Activated CD4-positive, alpha-beta T cell treated with anti-CD3 and anti-CD28 coated beads for 4 hours (primary cell): Measurements from ENCODE around the gene BLCAP.
A peak's percentile ranks its signal among the peaks of the same experiment; 100 is the strongest.
"Not testable (repeated sequence)": the region's sequence is repeated elsewhere in the genome, so short reads cannot be mapped to it uniquely, and the experiment has no call there.

Source experiments
- DNase-seq, 2 donors: peaks; one replicate each; pipeline ENCODE4 v3.0.0-alpha.2; 2020

BLCAP gene, protein sequence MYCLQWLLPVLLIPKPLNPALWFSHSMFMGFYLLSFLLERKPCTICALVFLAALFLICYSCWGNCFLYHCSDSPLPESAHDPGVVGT

DNA sequence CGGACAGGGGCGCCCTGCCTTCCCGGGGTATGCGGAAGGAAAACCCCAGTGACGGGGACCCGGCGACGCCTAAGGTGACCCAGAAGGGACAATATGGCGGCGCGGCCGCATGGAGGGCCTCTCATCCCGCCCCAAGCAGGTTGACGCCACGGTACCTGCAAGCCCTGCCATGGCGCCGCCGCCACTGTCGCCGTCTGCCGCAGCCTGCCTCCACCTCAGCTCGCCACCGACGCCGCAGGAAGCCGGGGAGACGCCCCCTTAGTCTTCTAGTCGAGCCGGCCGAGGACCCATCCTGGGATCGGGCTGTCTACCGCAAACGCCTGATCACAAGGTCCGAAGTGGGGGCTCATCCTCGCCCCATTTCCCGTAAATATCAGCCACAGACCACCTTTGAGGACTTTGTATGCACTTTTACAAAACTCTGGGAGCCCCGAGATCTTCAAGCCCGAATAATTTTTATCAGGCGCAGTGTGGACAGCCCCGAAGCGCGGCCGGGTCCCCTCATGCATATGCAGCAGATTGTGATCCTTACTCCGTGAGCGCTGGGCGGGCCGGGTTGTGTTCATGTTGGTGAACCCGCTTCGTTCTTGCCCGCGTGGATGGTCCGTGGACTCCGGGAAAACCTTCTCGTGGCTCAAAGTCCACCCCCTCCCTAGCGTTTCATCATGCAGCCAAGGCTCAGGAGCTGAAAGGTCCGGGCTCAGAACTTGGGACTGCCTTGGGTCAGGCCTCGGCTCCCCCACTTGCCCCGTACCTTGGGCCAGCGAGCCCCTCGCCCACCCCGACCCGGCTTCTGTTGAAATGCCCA lies at the start of gene BLCAP:
BLCAP (minus strand) TSS at position 239 of the 808 bp plus-strand sequence. CDS start 8,702 bp downstream, outside the sequence.
- DNase-seq = peak; percentile 93 to 95

DNA sequence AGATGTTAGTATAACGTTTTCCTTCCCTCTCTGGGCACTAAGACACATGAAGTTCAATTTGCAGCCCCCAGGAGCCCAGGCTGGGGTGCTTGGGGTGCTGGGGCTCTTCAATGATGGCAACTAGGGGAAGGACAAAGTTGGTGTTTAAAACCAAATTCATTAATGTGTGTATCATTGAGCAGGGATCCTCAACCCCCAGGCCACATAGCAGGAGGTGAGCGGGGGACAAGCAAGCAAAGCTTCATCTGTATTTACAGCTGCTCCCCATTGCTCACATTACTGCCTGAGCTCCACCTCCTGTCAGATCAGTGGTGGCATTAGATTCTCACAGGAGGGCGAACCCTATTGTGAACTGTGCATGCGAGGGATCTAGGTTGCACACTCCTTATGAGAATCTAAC lies 49.8 kb upstream of the BLCAP start:
- not testable (repeated sequence) for DNase-seq

DNA sequence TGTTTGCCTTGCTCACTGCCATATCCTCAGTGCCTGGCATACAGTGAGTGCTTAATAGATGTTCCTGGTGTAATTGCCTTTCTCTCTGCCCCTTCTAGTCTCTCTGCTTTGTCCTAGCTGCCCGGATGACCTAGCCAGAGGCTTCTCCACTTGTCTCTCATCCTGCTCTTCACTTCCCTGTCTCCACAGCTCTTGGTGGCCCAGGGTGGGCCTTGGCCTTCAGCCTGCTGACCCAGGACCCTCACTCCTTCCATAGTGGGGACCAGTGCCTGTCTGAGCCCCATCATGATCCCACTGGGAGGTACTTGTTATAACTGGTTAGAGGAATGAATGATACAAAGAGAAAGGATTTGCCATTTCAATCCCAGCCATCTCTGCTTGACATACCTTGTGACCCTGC lies 49.2 kb upstream of the BLCAP start:
- DNase-seq = no peak

DNA sequence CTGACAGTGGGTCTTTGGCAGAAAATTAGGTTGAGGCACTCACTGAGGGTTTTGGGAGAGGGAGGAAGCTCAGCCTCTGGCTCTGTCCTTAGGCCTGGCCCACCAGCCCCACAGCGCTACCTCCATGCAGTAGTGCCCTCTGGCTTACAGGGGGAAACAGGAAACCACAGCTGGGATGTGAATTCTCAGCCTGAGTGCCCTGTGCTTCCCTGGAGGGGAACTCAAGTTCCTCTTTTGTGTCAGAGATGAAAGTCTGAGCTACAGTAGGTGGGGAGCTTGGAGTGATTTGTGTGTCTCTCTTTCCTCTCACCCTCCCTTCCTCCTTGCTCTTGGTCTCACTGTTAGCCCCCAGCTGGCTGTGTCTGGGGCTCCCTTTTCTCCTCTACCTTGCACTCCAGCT lies 48.2 kb upstream of the BLCAP start:
- DNase-seq = no peak

DNA sequence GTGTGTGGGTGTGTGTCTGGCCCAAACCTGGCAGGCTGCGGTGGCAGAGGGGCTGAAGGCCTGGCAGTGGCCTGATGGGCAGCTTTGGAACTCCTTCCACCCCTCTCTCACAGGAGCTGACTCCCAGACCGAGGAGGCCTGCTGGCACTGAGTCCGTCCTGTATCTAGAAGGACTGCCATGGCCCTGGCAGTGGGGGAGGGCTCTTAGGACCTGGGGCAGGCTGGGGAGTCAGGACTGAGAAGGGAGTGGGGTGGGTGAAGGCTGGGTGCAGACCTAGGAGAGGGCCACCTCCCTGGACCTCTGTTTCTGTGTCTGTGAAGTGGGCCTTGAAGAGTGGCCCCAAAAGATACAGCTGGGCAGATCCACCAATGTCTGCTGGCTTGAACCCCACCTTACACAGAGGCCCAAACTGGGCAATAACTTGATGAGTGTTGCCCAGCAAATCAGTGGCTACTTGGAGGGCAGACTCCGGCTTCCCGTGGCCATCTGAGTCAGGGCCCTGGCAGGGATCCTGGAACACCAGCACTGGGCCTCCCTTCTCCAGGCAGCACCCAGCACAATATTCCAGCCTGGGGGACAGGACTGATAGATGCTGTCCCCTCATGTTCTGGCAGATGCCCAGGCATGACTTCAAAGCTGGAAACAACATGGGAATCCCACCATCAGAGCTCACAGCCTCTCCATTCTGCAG lies 46.7 kb upstream of the BLCAP start:
- DNase-seq = no peak

DNA sequence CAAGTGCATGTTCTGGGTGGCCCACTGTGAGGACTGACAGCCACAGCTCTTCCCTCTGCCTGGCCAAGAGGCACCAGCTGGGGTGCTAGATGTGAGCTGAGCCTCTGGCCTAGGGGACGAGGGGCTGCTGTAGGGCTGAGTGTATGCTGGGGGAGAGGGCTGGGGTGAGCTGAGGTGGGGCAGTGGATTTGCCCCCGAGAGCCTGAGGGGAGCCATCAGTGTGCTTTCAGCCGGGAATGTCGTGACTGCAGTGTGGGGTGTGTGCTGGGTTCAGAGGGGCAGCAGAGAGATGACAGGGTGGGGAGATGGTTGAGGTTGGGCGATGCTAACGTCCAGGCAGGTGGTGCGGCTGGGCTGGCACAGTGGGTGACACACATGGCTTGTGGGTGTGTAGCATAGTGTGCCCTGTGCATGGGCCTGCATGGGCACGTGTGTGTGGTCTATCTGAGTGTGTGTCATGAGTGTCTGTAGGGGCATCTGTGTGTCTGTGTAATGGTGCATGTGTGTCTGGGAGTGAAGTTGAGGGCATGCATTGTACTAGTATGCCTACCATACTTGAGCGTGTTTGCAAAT lies 46.0 kb upstream of the BLCAP start:
- DNase-seq = no peak

DNA sequence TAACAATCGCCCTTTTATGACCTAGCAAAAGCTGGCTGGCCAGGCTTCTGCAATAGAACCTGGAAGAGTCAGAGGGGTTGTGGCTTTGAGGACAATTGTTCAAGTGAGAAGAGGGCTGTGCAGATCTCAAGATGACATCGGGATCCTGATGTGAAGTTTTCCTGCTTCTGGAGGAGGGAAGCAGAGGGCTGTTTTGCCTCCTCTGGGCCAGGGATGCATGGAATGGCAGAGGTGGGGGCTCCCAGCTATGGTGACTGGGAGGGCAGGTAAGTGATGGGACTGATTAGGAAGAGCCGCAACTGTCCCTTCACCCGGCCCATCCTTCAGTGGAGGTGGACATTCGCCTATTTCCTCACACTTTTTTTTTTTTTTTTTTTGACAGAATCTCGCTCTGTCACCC lies 43.4 kb upstream of the BLCAP start:
- DNase-seq = no peak

DNA sequence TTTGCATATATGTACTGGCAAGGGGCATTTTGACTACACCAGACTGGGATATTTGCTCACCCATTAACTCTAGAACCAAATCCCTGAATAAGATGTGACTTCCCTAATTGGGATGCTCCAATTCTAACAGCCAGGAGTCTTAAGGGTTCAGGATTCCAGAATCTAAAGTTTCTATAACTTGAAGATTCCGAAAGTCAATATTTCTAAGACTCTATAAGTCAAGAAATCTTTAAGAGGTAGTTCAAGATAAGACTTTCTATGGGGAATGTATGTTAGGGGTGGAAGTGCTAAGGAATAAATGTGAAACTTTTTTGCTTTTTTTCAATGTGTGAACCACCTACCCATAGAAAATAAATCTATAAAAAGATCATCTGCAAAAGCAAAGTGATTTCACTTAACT lies 42.7 kb upstream of the BLCAP start:
- DNase-seq = no peak

DNA sequence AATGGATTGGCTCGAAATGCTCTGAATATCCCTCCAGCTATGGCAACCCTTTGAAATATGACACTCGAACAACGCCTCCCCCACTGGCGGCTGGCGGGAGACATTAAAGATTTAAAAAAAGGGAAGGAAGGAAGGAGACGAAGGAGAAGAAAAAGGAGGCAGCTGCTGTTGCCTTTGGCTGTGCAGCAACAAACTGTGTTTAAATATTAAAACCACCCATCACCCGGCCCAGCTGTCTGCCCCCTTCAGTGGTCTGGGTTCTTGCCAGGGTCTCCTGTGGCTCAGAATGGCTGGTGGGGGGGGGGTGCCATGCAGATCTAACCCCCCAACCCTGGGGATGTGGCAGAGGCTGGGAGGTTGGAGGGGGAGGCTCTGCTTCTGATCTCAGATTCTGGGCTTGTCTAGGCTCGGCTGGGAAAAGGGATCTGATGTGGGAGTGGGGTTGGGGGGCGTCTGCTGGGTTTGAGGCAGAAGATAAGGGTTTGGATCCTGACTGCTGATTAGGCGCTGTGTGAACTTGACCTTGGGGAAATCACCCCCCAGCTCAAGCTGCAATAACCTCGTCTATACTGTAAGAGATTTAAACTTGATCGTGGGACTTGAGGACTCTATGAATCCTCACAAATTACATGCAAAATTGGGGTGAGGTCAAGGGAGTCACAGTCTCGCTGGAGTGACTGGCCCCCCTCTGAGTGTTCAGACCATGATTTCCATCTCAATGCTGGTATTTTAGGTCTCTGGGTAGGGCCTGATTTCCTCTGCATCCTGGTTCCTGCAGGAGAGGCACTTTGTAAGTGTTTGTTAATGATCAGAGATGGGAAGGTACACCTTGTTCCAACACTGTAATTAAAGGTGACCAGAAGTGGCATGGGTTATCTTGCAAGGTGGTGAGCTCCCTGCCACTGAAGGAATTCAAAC lies 40.3 kb upstream of the BLCAP start:
- no peak for DNase-seq

DNA sequence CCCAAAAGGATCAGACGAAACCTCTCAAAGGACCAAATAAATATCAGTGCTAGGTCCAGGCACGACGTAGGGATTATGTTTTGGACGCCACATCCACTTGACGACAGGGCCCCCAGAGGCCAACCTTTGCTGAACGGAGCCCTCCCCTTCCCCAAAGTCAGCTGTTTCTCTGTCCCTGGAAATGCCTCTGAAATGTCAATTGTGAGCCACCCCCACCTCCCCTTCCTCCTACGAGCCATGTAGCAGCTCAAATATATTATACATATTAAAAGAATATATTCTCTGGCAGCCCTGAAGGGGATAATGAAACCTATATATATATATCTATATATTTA lies 39.6 kb upstream of the BLCAP start:
- DNase-seq = no peak

DNA sequence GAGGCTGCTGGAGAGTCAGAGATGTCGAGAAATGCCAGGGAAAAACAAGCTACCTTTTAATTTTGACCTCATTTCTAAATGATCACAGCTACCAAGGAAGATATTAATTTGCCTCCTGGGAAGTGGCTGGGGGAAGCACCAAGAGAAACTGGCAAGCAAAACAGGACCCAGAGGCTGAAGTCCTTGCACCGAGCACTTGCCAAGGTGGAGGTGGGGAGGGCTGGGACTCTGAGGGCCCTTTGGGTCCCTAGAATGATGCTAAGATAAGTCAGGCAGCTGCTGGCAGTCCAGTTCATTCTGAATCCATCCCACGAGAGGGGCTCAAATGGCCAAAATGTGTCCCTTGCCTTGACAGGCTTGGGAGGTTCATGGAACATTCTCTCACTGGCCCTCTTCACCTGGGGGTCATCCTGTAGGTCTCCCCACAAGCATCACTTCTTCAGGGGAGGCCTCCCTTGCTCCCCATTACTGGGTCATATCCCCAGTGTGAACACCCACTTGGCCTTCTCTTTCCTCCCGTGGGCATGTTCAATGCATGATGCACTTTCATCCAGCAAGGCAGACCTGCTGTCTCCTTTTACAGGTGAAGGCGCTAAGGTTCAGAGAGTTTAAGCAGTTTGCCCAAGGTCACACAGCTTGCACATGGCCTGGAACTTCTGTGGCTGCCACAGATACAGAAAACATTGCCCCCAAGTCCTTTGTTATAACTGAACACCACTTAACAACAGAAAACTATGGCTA lies 39.1 kb upstream of the BLCAP start:
- no peak for DNase-seq

DNA sequence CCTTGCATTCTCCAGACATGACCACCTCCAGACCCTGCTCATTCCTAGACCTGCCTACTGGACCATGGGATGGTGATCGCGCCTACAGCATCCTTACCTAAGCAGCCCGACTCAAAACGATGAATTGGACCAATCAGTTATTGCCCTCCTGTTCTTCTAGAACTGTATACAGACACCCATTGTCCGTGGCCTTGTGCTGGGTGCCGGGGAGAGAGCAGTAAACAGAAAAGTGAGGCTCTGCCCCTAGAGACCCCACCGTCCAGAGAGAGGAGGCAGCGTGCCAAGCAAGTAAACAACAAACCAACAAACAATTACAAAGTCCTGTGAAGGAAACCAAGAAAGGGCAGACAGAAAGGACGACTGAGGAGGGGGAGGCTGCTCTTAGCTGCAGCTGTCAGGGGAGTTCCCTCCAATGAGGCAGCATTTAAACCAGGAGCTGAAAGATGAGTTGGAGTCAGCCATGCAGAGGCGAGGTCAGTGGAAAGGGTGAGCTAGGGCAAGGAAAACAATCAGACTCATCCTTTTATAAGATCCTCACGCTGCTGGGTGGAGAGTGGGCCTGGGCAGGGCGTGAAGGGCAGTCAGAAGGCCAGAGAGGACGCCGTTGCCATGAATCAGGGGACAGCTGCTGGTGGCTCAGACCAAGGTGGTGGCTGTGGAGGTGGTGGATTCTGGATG lies 37.6 kb upstream of the BLCAP start:
- DNase-seq = no peak

DNA sequence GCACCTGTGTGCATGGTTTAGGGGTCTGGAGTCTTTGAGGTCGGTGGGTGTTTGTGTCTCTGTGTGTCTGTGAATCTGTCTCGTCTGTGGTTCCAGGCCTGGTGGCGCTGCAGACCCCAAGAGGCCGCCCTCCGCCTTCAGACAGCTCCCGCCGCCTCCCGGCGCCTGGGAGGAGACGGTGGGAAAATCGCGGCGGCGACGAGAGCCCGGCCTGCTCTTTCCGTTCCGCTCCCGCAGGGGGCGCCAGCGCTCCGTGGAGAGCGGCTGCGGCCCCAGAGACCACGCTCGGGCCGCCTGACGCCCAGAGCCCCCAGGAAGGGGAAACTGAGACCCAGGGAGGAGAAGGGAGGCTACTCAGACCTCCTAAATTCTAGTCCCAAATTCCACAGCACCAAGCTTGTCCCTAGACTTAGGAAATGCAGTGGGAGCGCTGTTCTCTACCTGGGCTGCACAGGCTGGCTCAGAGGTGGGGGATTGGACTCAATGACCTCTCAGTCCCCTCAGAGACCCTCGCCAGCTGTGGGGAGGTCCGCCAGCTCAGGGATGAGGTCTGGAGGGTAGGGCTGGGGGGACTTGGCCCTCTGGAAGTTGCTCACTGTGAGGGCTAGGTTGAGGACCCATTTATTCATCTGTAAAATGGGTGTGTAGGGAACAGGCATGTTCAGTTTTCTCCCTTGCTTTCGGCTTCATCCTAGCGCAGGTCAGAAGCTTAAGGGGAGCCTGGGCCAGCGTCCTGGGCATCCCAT lies 36.9 kb upstream of the BLCAP start:
- peak in 1 of 2 donors; percentile 20 for DNase-seq

DNA sequence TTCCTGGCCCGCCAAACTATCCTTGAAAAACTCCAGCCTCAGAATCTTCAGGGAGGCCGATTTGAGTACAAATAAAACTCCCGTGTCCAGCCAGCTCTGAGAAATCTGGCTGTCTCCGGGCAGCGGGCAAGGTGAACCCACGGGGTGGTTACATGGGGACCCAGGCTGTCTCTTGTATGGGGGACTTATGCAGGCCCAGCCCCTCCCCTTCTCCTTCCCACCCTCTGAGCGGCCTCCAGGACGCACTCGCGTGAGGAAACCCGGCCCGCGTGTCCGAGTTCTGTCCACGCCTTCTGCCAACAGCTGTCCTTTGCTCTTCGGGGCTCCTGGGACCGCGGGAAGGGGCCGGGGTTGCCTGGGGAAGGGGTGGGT lies 36.3 kb upstream of the BLCAP start:
- no peak for DNase-seq

DNA sequence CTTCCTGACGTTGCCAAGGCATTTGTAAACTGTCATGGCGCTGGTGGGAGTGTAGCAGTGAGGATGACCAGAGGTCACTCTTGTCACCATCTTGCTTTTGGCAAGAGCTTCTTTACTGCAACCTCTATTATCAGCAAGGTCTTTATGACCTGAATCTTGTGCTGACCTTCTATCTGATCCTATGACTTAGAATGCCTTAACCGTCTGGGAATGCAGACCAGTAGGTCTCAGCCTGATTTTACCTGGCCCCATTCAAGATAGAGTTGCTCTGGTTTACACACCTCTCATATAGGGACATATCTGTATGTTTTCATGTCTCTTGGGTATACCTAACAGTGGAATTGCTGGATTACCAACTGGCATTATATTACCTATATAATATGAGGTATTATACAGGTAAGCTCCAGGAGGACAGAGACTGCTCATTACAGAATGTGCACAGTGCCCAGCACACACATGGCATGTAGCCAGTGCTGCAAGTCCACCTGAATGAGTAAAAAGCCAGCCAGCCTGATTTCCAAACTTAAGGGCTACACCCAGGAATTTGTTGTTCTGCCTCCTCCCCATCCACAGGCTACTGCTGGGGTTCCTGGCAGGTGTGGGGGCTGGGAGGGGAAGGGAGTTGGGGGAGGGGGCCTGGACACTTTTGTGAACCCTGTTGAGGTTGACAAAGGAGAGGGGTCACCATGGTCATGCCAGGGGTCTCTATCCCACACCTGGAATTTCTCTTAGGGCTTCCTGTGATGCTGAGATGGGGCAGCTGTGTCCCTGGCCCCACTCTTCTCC lies 35.2 kb upstream of the BLCAP start:
- DNase-seq = no peak

DNA sequence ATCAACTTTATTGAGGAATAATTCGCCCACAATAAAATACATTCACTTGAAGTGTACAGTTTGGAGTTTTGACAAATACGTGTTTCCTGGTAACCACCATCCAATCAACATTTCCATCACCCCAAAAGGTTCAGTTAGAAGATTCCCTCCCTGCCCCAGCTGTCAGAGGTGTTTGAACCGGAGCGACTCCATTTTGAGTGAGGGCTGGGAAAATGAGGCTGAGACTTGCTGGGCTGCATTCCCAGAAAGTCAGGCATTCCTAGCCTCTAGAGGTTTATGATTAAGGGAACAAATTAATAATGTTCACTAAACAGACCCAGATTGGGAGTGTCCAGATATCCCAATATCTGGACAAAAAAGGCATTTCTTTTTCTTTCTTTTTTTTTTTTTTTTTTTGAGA lies 33.0 kb upstream of the BLCAP start:
- no peak for DNase-seq

DNA sequence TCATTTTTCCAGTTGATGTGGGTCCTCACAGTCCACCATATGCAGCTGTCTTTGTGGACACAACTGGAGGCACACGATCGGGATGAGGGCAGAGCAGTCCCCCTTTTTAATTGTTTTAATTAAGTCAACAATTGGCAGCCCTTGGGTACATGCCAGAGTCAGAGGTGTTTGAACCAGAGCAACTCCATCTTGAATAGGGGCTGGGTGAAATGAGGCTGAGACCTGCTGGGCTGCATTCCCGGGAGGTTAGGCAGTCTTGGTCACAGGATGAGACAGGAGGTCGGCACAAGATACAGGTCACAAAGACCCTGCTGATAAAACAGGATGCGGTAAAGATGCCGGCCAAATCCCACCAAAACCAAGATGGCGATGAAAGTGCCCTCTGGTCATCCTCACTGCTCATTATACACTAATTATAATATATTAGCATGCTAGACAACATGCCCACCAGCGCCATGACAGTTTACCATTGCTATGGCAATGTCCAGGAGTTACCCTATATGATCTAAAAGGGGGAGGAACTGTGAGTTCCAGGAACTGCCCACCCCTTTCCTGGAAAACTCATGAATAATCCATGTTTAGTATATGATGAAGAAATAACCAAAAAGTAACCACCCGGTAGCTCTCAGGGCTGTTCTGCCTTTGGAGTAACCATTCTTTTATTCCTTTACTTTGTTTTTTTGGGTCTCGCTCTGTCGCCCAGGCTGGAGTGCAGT lies 31.8 kb upstream of the BLCAP start:
- DNase-seq = no peak

DNA sequence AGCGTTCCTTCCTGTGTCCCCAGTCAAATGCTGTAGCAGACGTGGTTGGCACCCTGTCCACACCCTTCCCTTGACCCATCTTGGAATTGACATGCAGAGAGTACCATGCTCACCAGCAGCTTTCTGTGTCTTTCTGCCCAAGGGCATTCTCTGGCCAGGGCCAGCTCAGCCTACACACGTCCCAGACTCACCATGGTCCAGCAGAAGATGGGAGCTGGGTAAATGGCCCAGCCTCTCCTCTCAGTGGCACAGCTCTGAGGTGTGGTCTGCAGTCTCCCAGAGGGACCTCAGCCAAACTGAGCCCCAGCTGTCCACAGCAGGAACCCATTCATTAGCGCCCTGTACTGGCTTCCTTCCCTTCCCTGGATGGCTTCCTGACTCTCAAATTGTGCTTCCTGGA lies 31.1 kb upstream of the BLCAP start:
- no peak for DNase-seq

DNA sequence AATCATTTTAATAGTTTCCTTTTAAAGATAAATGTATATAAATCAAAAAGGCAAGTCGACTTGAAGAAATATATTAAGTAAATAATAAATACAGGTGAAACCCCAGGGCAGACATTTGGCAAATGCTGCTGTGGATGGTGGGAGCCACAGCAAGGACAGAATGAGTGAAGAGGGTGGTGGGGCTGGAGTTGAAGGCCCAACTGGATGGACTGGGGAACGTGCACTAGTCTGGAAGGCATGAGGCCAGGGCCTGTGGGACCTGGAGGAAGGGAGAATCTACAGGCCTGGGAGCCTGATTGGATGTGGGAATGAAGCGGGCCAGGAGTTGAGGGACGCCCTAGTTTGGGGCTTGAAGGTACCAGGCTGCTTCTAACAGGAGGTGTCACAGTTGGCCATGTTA lies 30.6 kb upstream of the BLCAP start:
- DNase-seq = no peak
